Astrocyte (in vitro differentiated cells and primary cell): Measurements from ENCODE around the gene MN1.

Source experiments
- CTCF ChIP-seq: IDR thresholded peaks from 2 replicates; pipeline ENCODE4 v1.5.1; 2011; ENCODE audit warnings: low read depth, mild to moderate bottlenecking, inconsistent platforms, low read length, moderate library complexity; ENCODE audit not compliant: insufficient read depth
- EZH2 ChIP-seq: IDR thresholded peaks from 2 replicates; pipeline ENCODE4 v1.6.1; 2012; ENCODE audit warnings: mild to moderate bottlenecking, low read length, inconsistent platforms; ENCODE audit not compliant: insufficient read depth

GRCh38 chr22:27790376-27791158 is 11.0 kb downstream of the MN1 start:
- TF ChIP-seq CTCF (no peak), EZH2 (no peak)
